ENCODE results near the gene SYT3.

The SYT3 gene

GRCh38 chr19:50639121-50640112, at the start of gene SYT3:
SYT3 (minus strand) TSS chr19:50639881; CDS start chr19:50637411, 2,470 bp downstream.
- DNase-seq (ENCODE audit: low read depth), result peak; percentile 53
- TF ChIP-seq CTCF (IDR thresholded peaks at IDR 0.05; ENCODE audit: low read length, missing control alignments), result no peak
- H3K4me3 ChIP-seq (replicated peaks; ENCODE audit: low read depth, low read length), result peak within 1 kb of the TSS; percentile 65

DNA sequence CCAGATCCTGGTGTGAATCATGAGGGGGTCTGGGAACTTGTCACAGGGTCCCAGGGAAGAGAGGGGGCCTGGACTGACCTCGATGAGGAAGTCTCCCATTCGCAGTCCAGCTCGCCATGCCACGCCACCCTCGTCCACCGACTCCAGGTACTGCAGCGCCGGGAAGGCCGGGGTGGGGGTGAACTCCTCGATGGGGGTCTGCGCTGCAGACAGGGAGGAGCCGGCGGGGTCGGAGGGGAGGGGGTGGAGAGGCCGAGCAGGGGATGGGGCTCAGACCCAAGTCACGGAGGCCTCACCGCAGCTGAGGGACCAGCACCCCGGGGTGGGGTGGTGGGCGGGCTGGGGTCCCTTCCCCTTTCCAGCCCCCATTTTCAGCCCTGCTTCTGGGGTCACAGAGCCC, 49.1 kb upstream of the SYT3 start:
- TF ChIP-seq CTCF (IDR thresholded peaks at IDR 0.05; ENCODE audit: low read length, missing control alignments), result no peak
- no peak for DNase-seq (ENCODE audit: low read depth)
- no peak overlapping the region for H3K4me3 ChIP-seq (replicated peaks; ENCODE audit: low read depth, low read length)

DNA sequence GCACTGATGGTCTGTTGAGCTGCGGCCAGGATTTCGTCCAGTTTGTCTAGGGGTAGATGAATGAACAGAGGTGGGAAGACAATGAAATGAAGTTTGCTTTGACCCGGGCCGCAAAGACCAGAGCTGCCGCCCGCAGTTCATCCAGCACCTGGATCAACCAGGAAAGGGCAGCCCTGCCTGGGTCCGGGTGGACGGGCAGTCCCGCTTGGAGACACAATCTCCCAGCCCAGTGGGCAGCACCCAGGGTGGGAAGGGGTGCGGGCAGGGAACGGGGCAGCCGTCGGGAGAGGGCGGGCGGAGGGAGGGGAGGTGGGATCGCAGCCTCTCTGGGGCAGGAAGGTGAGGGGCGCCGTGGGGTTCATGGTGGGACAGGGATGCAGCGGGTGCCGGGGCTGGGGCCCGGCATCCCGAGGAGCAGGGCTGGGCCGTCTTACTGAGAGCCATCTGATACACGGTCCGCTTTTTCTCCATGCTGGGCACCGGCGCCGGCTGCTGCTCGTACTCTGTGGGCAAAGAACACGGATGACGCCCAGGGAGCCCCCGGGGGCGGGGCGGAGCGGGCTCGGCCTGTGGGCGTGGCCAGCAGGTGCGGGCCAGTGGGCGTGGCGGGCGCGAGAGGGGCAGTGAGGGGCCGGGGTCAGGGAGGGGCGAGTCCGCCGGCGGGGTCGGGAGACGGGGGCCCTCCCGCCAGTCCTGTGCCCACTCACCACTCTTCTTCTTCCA, 46.8 kb upstream of the SYT3 start:
- TF ChIP-seq CTCF (IDR thresholded peaks at IDR 0.05; ENCODE audit: low read length, missing control alignments), result no peak
- no peak overlapping the region for H3K4me3 ChIP-seq (replicated peaks; ENCODE audit: low read depth, low read length)
- DNase-seq (ENCODE audit: low read depth), result no peak

GRCh38 chr19:50679177-50680125, 39.8 kb upstream of the SYT3 start:
- peak; percentile 78 for DNase-seq (ENCODE audit: low read depth)
- no peak for TF ChIP-seq CTCF (IDR thresholded peaks at IDR 0.05; ENCODE audit: low read length, missing control alignments)
- no peak overlapping the region for H3K4me3 ChIP-seq (replicated peaks; ENCODE audit: low read depth, low read length)

DNA sequence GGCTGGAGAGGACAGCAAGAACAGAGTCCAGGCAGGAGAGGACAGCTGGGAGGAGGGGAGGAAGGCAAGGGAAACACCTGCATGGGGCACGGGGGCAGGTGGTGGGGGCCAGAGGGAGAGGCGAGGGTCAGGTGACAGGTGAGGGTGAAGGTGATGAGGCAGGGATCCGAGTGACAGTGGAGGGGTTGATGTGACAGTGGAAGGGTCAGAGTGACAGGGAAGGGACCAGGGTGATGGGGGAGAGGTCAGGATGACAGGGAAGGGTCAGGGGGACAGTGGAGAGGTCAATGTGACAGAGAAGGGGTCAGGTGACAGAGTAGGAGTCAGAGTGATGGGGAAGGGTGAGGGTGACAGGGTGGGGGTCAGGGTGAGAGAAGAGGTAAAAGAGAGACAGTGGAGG, 38.6 kb upstream of the SYT3 start:
- no peak for TF ChIP-seq CTCF (IDR thresholded peaks at IDR 0.05; ENCODE audit: low read length, missing control alignments)
- no peak overlapping the region for H3K4me3 ChIP-seq (replicated peaks; ENCODE audit: low read depth, low read length)
- no peak for DNase-seq (ENCODE audit: low read depth)

- no peak for TF ChIP-seq CTCF (IDR thresholded peaks at IDR 0.05; ENCODE audit: low read length, missing control alignments)
- DNase-seq (ENCODE audit: low read depth), result no peak
- no peak overlapping the region for H3K4me3 ChIP-seq (replicated peaks; ENCODE audit: low read depth, low read length)
Measured at GRCh38 chr19:50677636-50678035, 38.0 kb upstream of the SYT3 start.

All from fibroblast of pulmonary artery (primary cell).